NCI-H345 treated with DMSO at 0.1 percent for 48 hours (cell line): Measurements from ENCODE around the gene LYSMD3.

ENCODE experiments used
- DNase-seq: peaks from one replicate; lab custom pipeline; 2025; ENCODE audit not compliant: unreplicated experiment; lab: John Stamatoyannopoulos, UW

The LYSMD3 gene

DNA sequence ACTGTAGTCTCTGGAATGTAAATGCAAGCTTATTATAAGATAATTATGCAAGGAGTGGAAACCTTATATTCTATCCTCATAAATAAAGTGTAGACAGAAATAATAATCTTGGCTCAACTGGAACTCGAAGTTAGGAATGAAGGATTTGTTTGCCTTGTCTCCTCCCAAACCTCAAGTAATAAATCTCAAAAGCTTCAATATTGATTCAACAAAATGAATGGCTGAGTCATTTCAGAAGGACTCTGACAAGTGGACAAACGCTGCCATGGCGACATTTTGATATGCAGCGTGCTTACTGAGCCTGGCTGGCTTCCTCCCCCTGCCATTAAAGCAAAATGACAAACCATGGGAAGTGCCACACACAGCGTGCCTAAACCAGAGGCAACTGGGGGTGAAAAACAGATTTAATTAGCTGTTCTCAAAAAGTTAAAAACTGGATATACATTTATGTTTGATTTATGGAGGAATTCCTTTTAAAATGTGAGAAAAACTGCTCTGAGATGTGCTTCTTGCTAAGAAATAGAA, 18.7 kb upstream of the LYSMD3 start:
- peak; percentile 48 for DNase-seq

DNA sequence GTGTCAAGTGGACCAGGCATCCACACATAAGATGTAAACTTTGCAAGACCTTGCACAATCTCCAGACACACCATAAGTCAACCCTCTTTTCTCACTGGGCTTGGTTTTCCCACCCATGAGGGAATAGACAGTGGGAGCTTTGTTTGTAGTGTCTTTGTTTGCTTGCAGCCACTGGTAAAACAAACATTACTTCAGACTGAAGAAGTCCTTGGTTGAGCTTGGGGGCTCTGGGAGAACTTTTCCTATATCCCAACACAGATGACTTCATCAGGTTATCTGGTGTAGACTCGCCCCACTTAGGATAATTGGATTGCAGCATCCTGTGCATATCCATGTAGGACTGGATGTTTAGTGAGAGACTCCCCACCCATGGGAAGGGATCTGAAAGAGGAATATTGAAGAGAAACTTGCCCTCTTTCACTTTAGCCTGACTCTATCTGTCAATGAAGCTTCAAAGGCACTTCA, 17.7 kb upstream of the LYSMD3 start:
- no peak for DNase-seq

DNA sequence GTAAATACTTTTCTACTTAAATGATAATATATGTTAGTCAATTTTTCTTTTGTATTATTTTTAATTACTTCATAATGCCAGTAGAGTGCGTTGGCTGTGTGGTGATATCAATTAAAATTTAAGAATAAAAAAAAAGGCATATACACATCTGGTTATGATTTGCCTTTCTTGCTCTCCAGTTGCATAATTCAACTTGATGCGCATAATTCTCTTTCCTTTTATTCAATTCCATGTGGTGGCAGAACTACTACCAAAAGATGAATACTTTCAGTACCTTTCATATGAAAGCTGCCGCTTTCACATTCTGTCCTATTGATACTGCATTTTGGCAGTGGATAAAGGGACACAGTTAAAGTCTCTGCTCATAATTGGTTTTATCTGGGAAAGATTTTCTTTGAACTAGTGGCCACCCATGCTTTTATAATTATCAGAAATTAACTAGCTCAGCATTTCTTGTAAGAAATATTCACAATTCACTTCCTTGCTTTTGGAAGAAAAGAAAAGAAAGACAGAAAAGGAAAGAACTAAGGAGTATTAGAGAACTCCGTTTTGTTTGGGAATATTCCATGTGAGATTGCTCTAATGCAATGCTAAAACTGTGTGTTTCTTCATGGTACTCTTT, 16.9 kb upstream of the LYSMD3 start:
- DNase-seq: no peak

DNA sequence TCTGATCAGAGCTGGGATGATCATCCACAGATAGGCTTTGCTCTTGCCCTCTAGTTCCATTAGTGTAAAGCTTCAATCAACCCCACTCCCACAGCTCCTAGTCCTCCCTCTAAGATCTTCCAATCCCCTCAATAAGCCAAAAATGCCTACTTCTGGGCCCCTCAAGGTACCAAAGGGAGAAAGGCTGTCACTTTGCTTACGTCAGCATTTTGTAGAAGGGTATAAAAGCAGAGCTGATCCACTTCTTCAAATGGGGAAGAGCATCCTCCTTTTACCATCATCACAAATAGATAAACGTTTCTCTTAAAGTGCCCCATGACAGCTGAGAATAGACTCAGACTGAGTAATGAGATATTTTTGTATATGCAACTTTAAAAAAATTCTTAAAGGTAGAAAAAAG, 16.1 kb upstream of the LYSMD3 start:
- DNase-seq: no peak

DNA sequence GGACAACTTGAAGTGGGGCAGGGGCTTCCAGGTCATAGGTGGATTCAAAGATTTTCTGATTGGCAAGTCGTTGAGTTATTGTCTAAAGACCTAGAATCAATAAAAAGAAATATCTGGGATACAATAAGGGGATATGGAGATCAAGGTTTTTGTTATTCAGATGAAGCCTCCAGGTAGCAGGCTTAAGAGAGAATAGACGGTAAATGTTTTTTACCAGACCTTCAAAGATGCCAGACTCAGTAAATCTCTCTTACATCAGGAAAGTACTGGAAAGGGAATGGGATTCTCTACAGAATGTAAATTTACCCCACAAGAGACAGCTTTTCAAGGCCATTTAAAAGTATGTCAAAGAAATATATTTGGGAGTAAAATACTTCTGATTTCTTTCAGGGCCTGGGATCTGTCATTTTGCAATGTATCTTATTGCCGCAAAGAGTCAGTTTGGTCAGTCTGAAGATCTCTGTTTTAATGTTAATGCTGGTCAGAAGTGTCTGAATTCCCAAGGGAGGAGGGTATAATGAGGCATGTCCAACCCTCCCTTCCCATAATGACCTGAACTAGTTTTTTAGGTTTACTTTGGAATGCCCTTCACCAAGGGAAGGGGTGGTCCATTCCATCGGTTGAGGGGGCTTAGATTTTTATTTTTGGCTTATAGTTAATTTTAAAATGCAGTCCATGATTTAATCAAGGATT, 13.6 kb upstream of the LYSMD3 start:
- DNase-seq: no peak

DNA sequence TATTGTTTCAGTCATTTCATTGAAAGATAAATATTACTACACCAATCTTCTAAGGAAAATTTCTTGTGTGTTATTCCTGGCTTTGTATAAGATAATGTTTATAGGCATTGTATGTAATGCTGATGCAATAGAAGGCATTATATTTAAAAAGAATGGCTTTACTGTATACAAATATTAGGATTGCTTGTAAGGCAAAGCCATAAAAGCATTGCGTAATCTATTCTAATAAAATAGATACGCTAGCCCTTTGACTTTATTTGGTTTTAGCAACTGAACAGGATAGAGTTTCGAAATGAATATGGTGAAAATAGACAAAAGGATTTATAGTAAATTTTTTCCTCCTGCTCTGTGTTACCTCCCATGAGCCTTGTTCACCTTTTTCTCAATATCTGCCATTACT, 5.5 kb upstream of the LYSMD3 start:
- DNase-seq: no peak

DNA sequence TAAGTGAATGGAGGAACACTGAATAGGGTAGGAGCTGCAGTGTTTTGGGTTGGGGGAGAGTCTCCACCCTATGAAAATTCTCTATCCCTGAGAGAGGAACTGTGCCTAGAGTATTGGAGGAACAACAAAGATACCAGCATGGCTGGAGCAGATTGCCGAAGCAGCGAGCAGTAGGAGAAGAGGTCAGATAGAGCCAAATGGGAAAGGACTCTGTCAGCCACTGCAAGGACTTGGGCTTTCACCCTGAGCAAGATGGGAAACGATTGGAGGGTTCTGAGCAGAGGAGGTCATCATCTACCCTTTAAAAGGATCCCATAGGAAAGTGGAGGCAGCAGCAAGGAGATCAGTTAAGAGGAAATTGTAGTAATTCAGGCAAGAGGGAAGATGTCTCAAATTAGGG, 4.4 kb upstream of the LYSMD3 start:
- DNase-seq: no peak

DNA sequence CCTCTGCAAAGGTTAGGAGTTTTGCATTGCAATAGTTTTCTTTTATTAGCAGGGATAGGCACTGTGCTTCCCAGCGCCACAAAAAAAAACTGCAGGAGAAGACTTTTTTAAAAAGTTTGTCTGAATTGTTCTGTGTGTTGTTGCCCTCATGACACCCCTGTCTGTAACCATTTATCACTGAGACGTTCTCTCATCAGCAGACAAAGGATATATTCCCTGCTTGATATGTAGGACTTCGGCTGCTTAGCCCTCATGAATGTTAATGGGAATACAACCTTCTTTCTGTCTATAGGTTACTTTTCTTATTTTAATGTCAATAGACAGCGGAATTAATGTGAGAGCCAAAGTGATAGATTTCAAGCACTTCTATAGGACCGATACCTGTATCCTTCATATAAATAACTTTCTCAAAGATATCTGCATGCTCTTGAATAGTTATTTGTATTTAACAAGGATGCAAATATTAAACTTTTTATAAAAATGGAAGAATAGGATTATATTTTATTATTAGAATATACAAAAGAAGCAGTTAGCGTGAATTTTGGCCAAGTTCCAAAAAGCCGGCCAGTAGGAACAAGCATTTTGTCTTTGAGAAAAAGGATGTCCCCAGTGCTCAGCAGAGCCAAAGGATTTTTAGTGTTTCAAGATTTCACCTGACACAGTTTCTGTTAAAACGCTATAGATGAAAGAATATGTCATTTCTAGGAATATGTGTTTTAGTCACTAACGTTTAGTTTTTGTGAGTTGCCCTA, 1.5 kb upstream of the LYSMD3 start:
- DNase-seq: no peak

DNA sequence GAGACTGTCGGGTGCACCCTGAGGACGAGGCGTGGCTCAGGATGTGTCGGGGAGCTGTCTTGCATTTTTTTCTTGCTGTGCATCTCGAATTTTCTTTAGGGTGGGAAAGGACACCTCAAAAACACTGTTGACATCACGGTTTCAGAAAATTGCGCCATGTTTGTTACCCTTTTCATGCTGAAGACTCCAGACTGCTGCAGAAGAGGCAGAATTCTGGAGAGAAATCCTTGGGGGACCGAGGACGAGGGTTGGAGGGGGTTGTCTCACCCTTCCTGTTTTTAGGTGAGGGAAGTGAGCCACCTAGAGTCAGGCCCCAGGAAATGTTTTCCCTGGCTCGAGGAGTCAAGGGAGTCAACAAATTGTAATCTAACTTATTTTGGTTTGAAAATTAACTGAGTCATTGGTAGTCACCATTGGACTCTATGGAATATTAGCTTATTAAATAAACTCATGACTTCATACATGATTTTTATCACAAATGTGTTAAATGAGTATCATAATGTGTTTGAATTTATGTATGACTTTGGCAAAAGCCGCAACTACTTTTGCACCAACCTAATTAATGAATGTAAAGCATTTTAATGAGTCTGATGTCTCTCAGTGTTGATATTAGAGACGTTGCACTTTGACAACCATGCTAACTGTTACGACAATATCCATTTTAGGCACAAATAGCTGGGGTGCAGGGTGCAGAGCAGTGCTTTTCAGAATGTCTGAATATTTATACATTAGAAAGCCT, 724 bp upstream of the LYSMD3 start:
- peak; percentile 47 for DNase-seq

DNA sequence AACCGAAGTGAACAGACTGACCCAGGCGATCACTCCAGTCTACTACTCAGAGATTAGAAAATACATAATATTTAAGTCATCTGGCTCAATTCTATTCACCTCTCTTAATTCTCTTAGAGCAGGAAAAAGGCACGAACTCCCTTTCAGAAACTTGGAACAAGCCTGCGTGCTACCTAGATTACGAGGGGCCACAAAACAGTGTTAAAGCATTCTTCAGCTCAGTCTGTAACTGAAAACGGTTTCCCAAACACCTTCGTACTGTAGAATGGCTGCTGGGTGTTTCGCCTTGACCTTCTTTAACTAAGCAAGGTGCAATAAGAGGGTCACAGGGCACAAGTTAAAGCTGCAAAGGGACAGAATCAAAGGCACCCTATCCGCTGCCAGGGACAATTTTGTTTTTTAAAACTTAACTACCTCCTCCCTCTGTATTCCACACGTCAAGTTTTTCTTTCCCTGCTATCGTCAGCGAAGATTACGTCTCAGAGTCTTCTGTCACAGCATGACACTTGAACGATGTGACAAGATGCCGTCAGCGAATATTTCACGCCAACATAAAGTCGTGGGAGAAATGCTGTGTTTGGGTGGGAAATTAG, 687 bp downstream of the LYSMD3 start:
- no peak for DNase-seq

DNA sequence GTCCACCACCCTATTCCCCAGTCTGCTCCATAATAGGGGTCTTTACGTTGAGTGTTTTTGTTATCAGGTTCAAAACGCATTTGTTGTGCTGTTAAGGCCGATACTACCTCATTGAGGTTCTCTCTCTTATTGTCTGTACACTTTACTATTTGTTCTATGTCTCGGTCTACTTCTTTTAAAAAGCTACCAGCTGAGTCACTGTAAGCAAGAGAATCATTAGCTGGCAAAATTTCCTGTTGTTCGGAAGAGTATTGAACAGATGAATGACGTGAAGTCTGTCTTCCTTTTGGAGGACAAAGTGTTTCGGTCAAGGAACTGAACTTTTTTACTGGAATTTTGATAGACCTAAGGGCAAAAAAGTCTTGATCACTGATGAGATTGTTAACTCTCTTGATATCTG, 10.3 kb downstream of the LYSMD3 start:
- DNase-seq: peak; percentile 86

DNA sequence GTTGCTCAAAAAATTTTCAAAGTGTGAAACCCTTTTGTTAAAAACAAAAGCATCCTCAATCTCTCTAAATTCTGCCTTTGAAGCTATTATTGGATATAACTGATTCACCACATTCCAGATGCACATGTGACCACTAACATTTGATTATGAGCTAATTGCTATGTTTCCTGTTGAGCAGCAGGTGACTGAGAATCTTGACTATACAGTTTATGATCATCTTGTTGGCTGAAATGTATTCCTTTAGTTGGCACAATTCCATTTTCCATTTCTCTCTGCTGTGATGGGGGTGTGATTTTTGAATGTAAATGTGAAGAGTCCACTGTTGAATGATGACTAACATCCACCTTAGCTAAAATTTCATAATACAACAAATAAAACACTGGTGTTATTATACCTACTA, 10.7 kb downstream of the LYSMD3 start:
- peak; percentile 82 for DNase-seq

DNA sequence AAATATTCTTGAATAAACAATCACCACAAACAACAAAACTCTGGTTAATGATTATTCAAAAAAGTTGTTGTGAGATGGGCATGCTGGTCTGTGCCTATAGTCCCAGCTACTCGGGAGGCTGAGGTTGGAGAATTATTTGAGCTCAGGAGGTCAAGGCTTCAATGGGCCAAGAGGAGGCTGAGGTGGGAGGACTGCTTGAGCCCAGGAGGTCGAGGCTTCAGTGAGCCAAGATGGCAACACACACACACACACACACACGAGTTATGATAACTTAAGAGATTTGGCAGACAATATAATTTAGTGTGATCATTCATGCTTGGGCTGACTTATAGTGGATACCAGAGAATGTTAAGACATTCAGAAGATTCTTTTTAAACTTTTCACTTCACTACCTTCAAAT, 14.9 kb downstream of the LYSMD3 start:
- DNase-seq: no peak

DNA sequence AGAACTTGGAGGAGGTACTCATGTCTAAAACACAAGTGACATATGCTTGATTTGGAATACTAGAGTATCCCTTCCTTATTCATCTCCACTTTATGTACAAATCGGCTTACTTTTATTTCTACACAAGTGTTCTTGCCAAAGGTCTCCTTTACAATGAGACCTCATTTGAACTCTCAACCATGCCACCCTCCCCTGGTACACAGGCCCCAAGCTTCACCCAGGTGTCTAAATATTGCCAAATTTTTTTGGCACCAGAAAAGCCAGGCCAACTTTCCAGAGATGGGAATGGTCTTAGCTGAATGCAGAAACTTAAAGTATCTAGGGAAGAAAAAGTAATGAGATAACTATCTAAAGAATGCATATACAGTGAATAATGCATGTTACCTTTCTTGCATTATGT, 18.9 kb downstream of the LYSMD3 start:
- no peak for DNase-seq

DNA sequence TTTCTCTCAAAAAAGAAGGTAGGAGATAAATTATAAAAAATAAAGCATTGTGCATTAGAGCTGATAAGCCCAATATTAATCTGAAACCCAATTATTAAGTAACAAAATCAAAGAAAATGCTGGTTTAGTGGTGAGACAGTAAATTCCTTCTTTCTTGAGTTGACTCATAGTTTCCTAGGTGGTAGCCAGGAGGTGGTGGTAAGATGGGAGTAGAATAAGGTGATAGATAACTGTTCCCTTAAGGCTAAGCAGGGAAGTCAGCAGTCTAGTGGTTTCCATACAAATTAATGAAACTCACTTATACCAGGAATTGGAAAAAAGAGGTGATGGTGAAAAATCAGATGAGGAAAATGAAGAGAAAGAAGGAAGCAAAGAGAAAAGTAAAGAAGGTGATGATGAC, 23.2 kb downstream of the LYSMD3 start:
- DNase-seq: no peak

DNA sequence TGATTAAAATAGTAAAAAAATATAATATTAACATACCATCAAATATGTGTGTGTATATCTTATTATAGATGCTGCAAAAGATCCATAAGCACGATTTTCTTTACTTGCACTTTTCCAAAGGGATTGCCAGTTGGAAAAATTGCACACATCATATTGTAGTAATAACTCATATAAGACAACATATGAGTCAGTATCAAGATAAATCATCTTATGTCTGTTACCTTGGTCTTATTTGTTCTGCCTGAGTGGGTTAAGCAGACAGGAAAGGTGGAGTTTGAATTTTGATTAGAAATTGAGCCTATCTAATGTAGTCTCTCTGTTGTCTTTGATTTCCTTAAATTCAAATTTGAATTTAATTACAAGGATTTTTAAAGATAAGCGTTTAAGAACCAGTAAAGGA, 24.6 kb downstream of the LYSMD3 start:
- no peak for DNase-seq

DNA sequence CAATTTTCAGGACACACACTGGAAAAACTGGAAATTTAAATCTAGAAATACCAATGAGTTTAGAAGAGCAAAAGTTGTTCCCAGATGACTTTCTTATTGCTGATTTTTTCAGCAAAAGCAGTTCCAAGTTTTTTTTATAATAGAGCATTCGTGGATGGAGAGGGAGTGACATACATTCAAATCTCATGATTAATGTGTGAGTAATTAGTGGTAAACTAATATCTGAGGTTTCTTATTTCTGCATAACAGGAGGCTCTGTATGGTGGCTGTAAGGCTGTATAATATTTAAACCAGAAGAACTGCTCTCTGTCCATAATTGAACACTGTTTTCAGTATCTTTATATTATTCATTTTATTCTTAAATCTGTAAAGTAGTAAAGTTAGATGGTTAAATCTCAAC, 25.8 kb downstream of the LYSMD3 start:
- DNase-seq: no peak

DNA sequence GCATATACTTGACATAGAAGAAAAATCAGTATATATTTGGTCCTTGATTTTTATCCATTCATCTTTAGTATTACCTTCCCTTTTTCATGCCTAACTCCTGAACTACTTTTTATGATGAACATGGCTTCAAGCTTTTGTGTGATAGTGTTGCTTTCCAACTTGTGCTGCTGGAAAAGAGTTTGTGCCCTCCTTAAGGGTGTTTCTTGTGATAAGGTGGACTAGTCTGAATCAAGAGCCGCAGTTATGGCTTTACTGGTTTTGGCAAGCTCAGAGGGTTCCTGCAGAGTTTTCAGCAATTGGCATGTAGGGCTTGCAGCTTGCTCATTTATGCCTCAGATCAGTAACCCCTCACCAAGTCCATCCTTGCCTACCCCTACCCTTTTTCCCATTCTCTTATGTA, 34.2 kb downstream of the LYSMD3 start:
- no peak for DNase-seq

DNA sequence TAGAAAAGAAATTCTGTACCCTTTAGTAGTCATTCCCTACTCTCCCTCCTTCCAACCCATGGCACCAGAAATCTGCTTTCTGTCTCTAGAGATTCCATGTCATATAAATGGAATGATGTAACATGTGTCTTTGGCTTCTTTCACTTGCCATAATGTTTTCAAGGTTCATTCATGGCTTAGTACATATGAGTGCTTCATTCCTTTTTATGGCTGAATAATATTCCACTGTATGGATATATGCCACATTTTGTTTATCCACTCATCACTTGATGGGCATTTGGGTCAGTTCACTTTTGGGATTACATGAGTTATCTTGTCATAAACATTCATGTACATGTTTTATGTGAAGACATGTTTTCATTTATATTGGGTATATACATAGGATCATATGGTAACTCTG, 35.3 kb downstream of the LYSMD3 start:
- DNase-seq: no peak

DNA sequence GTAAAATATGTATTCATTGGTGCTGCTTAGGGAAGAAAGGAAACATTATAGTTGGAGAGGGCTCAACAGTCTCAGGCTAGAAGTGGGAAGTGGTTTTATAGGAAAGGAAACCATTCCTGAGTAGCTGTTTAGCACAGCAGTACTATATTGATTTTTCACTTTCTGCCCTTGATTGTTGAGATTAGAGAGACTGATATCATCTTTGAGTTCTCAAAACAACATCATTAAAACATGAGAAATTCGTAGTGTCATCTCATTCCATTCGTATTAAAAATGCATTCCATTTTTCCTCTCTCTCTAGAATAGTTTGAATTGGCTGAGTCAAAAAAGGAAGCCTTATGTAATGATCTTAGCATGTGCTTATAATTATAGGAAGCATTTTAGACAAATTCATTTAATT, 40.6 kb downstream of the LYSMD3 start:
- no peak for DNase-seq

DNA sequence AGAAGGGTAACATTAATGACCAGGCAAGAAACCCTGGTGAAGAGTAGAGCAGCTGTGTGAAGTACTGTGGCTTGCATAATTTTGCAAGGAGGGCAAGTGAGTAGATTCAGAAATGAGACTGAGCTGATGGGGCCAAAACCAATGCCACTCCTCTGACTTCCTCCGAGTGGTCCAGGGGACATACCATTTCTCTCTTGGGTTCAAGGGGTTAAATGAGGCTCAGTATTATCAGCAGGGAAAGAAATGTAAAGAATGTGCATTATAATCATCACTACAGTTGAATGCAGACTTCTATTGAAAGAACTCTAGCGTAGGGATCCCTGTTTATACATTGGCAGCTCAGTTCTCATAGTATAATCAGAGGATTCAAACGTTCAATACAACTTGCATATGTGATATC, 44.8 kb downstream of the LYSMD3 start:
- no peak for DNase-seq
